Vagina (tissue), 2 donors: ENCODE data around the gene ITK. TPM values are rescaled to one million over a fixed set of nuclear protein-coding genes. Genes with fewer than 3 reads are reported as not detected.

Experiments
- DNase-seq, 2 donors: peaks; one replicate each; pipeline ENCODE4 v3.0.0-alpha.2; 2017; ENCODE audit errors: extremely low spot score in 2 of 2
- H3K27ac ChIP-seq: fragments of 200-600 bp; sonication (generic); one replicate; pipeline ENCODE4 v1.5.1; 2019
- H3K27me3 ChIP-seq: fragments of 200-600 bp; sonication (generic); one replicate; pipeline ENCODE4 v1.5.1; 2019
- H3K36me3 ChIP-seq, 2 donors: fragments of 200-600 bp; sonication (generic); one replicate each; pipeline ENCODE4 v1.5.1; 2017 to 2019
- H3K4me1 ChIP-seq: fragments of 200-600 bp; sonication (generic); one replicate; pipeline ENCODE4 v1.5.1; 2019
- H3K4me3 ChIP-seq, 2 donors: fragments of 200-600 bp; sonication (generic); 1 replicate in 1 of 2; 2 replicates in 1 of 2; pipeline ENCODE4 v1.5.1; 2016 to 2019
- H3K9me3 ChIP-seq: fragments of 200-600 bp; sonication (generic); one replicate; pipeline ENCODE4 v1.5.1; 2019
- POLR2A ChIP-seq, 2 donors: fragments of 450-650 bp; IDR thresholded peaks; one replicate each; pipeline ENCODE4 v1.6.1; 2017; ENCODE audit warnings: antibody characterized with exemption in 2 of 2, mild to moderate bottlenecking in 2 of 2, moderate library complexity in 2 of 2
- POLR2AphosphoS5 ChIP-seq, 2 donors: sonication (generic); formaldehyde crosslinking; IDR thresholded peaks; one replicate each; pipeline ENCODE4 v1.9.0; 2017; ENCODE audit warnings: antibody characterized with exemption in 2 of 2, mild to moderate bottlenecking in 2 of 2, low read depth in 1 of 2; ENCODE audit not compliant: insufficient read depth in 1 of 2
- intact Hi-C: fragments of 100-400 bp; cut with DNase I; formaldehyde crosslinking; loops from one replicate; pipeline ENCODE4 v1.15.1; 2023
- total RNA-seq: library from RNA; depleted of rRNA; stranded (reverse); fragments of >200 nt; gene quantifications from one replicate; pipeline ENCODE4 v1.2.3, GENCODE V29; 2016
- TF ChIP-seq, protein P1 (sequence below), 3 experiments: fragments of 450-650 bp in 2 of 3; fragments of 200-600 bp in 1 of 3; sonication (generic) in 1 of 3; IDR thresholded peaks; one replicate each; pipeline ENCODE4 v1.5.1; 2017 to 2019; ENCODE audit warnings: antibody characterized with exemption in 3 of 3, mild to moderate bottlenecking in 2 of 3, moderate library complexity in 2 of 3

The ITK gene
- total RNA-seq, 1 donor from 2014 or later: 15.7 TPM

DNA sequence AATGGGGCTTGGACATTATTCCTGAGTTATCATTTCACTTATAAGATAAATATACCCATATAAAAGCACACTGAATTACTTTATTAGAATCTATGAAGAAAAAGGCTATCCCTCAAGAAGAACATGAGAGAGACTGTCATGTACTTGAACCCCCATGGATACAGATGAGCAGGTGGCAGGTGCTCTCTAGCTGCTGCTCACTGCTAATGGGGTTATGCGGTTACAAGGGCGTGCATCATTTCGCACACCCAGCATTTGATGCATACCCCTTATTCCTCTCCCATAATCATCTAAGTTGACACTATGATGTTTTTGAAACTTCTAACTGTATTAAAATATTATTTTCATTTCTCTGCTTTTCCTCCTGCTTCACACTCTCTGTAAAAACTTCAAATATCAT lies 16.4 kb downstream of the ITK start:
- no peaks in the 10 kb centered on the region for H3K36me3 ChIP-seq
- no peak overlapping the region for H3K27ac ChIP-seq
- intact Hi-C loops: no loop called here
- TF ChIP-seq POLR2A (IDR thresholded peaks at IDR 0.05): no peak
- TF ChIP-seq, protein P1, sequence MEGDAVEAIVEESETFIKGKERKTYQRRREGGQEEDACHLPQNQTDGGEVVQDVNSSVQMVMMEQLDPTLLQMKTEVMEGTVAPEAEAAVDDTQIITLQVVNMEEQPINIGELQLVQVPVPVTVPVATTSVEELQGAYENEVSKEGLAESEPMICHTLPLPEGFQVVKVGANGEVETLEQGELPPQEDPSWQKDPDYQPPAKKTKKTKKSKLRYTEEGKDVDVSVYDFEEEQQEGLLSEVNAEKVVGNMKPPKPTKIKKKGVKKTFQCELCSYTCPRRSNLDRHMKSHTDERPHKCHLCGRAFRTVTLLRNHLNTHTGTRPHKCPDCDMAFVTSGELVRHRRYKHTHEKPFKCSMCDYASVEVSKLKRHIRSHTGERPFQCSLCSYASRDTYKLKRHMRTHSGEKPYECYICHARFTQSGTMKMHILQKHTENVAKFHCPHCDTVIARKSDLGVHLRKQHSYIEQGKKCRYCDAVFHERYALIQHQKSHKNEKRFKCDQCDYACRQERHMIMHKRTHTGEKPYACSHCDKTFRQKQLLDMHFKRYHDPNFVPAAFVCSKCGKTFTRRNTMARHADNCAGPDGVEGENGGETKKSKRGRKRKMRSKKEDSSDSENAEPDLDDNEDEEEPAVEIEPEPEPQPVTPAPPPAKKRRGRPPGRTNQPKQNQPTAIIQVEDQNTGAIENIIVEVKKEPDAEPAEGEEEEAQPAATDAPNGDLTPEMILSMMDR (IDR thresholded peaks at IDR 0.05): no peak
- no peak for TF ChIP-seq POLR2AphosphoS5 (IDR thresholded peaks at IDR 0.05; ENCODE audit: insufficient read depth in 1 of 2, low read depth in 1 of 2)
- no peak for DNase-seq
- no peaks in the 10 kb centered on the region for H3K4me1 ChIP-seq
- H3K27me3 ChIP-seq: no peaks in the 10 kb centered on the region
- H3K4me3 ChIP-seq: no peak overlapping the region
- H3K9me3 ChIP-seq: no peaks in the 10 kb centered on the region

GRCh38 chr5:157198277-157198986 lies 17.8 kb downstream of the ITK start:
- no peaks in the 10 kb centered on the region for H3K4me1 ChIP-seq
- H3K27me3 ChIP-seq: no peaks in the 10 kb centered on the region
- no peaks in the 10 kb centered on the region for H3K36me3 ChIP-seq
- no peak overlapping the region for H3K27ac ChIP-seq
- intact Hi-C loops: no loop called here
- no peak for TF ChIP-seq POLR2AphosphoS5 (IDR thresholded peaks at IDR 0.05; ENCODE audit: insufficient read depth in 1 of 2, low read depth in 1 of 2)
- no peak for TF ChIP-seq POLR2A (IDR thresholded peaks at IDR 0.05)
- TF ChIP-seq, protein P1 (IDR thresholded peaks at IDR 0.05): no peak
- no peaks in the 10 kb centered on the region for H3K9me3 ChIP-seq
- no peak overlapping the region for H3K4me3 ChIP-seq
- DNase-seq: no peak

GRCh38 chr5:157201857-157202256 lies 21.2 kb downstream of the ITK start:
- H3K4me1 ChIP-seq: no peaks in the 10 kb centered on the region
- intact Hi-C loops: no loop called here
- no peak overlapping the region for H3K27ac ChIP-seq
- no peak for TF ChIP-seq POLR2A (IDR thresholded peaks at IDR 0.05)
- TF ChIP-seq, protein P1 (IDR thresholded peaks at IDR 0.05): no peak
- TF ChIP-seq POLR2AphosphoS5 (IDR thresholded peaks at IDR 0.05; ENCODE audit: insufficient read depth in 1 of 2, low read depth in 1 of 2): no peak
- no peak overlapping the region for H3K4me3 ChIP-seq
- no peaks in the 10 kb centered on the region for H3K36me3 ChIP-seq
- no peaks in the 10 kb centered on the region for H3K27me3 ChIP-seq
- H3K9me3 ChIP-seq: no peaks in the 10 kb centered on the region
- DNase-seq: no peak

DNA sequence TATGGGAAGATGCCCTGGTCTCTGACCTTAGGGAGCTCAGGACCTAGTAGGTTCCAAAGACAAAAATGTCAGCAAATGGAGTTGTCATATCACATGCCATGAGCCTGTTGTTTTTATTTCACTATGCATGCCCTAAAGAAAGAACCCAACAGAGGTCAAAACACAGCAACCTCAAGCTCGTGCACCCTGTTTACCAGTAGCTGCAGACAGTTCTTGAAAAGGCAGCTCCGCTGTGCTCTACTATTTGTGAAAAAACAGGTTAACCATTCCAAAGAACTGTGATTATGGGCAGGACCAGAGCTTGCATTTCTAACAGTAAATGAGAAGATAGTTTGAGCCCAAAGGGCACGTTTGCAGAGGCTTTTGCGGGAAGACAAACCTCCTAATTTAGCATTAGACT lies 22.8 kb downstream of the ITK start:
- Histone ChIP-seq H3K4me1 (no peaks in the 10 kb centered on the region), H3K9me3 (no peaks in the 10 kb centered on the region), H3K27me3 (no peaks in the 10 kb centered on the region), H3K4me3 (no peak overlapping the region), H3K27ac (no peak overlapping the region), H3K36me3 (no peaks in the 10 kb centered on the region)
- DNase-seq: no peak
- TF ChIP-seq POLR2A (IDR thresholded peaks at IDR 0.05): no peak
- TF ChIP-seq, protein P1 (IDR thresholded peaks at IDR 0.05): no peak
- TF ChIP-seq POLR2AphosphoS5 (IDR thresholded peaks at IDR 0.05; ENCODE audit: insufficient read depth in 1 of 2, low read depth in 1 of 2): no peak
- intact Hi-C loops: no loop called here

DNA sequence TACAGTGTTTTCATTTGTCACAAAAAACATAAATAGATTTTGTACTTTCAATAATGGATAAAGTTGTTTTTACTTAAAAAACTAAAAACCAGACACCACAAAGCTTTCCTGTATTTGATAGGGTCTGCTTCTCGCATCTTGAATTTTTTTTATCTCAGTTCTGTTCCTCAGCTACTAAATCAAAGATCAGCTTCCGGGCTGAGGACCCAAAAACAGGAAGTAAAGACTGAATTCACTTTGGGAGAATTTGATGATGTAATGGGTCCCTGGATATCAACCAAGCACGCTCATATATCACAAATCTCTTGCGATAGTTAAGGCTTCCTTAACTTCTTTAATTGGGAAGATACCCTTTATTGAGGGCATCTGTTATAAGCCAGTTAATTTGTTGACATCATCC lies 24.1 kb downstream of the ITK start:
- H3K27ac ChIP-seq: no peak overlapping the region
- no peaks in the 10 kb centered on the region for H3K4me1 ChIP-seq
- TF ChIP-seq POLR2AphosphoS5 (IDR thresholded peaks at IDR 0.05; ENCODE audit: insufficient read depth in 1 of 2, low read depth in 1 of 2) (no peak), POLR2A (IDR thresholded peaks at IDR 0.05) (no peak)
- TF ChIP-seq, protein P1 (IDR thresholded peaks at IDR 0.05): no peak
- no peak overlapping the region for H3K4me3 ChIP-seq
- no peak for DNase-seq
- no peaks in the 10 kb centered on the region for H3K36me3 ChIP-seq
- H3K9me3 ChIP-seq: no peaks in the 10 kb centered on the region
- no peaks in the 10 kb centered on the region for H3K27me3 ChIP-seq
- intact Hi-C loops: no loop called here
